C4-2B (cell line): Measurements from ENCODE around the gene MUC5AC.
"Not testable (repeated sequence)": the region's sequence is repeated elsewhere in the genome, so short reads cannot be mapped to it uniquely, and the experiment has no call there.

ENCODE experiments used
- H3K27ac ChIP-seq: fragments of 450-650 bp; 2 replicates; pipeline ENCODE4 v1.5.1; 2017
- CTCF ChIP-seq: fragments of 450-650 bp; conservative IDR thresholded peaks from 2 replicates; pipeline ENCODE4 v1.5.1; 2017; ENCODE audit warnings: mild to moderate bottlenecking
- ZFX ChIP-seq: fragments of 450-650 bp; IDR thresholded peaks from 2 replicates; pipeline ENCODE4 v1.6.1; 2017

The MUC5AC gene

GRCh38 chr11:1180947-1181391 lies 23.2 kb downstream of the MUC5AC start:
- no peak overlapping the region for H3K27ac ChIP-seq
- no peak for TF ChIP-seq CTCF
- TF ChIP-seq ZFX: no peak

GRCh38 chr11:1181420-1181819 lies 23.7 kb downstream of the MUC5AC start:
- no peak overlapping the region for H3K27ac ChIP-seq
- no peak for TF ChIP-seq CTCF
- TF ChIP-seq ZFX: no peak

- TF ChIP-seq CTCF: no peak
- TF ChIP-seq ZFX: no peak
- no peak overlapping the region for H3K27ac ChIP-seq
These were observed 24.2 kb downstream of the MUC5AC start for GRCh38 chr11:1181853-1182535.

GRCh38 chr11:1184139-1184538 lies 26.4 kb downstream of the MUC5AC start:
- not testable (repeated sequence) for H3K27ac ChIP-seq

GRCh38 chr11:1188451-1189130 lies 30.8 kb downstream of the MUC5AC start:
- H3K27ac ChIP-seq: not testable (repeated sequence)

GRCh38 chr11:1189816-1190215 lies 32.1 kb downstream of the MUC5AC start:
- H3K27ac ChIP-seq: not testable (repeated sequence)

- not testable (repeated sequence) for H3K27ac ChIP-seq
These were observed 34.2 kb downstream of the MUC5AC start for GRCh38 chr11:1191786-1192470.

- TF ChIP-seq ZFX (no peak), CTCF (no peak)
- H3K27ac ChIP-seq: peak overlapping the region; percentile 44
These were observed 35.1 kb downstream of the MUC5AC start for GRCh38 chr11:1192741-1193325.

GRCh38 chr11:1193326-1194230 lies 35.8 kb downstream of the MUC5AC start:
- peak overlapping the region; percentile 44 for H3K27ac ChIP-seq
- TF ChIP-seq CTCF (no peak), ZFX (no peak)
